GM03348 (cell line): Measurements from ENCODE around the gene SLCO3A1.
A peak's percentile ranks its signal among the peaks of the same experiment; 100 is the strongest.
"Not testable (repeated sequence)": the region's sequence is repeated elsewhere in the genome, so short reads cannot be mapped to it uniquely, and the experiment has no call there.

Experiments used
- DNase-seq: peaks from one replicate; pipeline ENCODE4 v3.0.0; 2012; ENCODE audit warnings: low spot score

The SLCO3A1 gene

DNA sequence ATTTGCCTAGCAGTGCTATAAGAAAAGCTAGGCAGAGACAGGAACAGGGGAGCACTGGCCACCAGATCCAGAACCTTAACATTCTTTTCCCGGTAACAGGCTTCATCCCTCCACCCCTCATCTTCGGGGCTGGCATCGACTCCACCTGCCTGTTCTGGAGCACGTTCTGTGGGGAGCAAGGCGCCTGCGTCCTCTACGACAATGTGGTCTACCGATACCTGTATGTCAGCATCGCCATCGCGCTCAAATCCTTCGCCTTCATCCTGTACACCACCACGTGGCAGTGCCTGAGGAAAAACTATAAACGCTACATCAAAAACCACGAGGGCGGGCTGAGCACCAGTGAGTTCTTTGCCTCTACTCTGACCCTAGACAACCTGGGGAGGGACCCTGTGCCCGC, 309.1 kb downstream of the SLCO3A1 start:
- DNase-seq: no peak

- DNase-seq: peak; percentile 16
Observed at GRCh38 chr15:92163641-92164040, 310.1 kb downstream of the SLCO3A1 start.

DNA sequence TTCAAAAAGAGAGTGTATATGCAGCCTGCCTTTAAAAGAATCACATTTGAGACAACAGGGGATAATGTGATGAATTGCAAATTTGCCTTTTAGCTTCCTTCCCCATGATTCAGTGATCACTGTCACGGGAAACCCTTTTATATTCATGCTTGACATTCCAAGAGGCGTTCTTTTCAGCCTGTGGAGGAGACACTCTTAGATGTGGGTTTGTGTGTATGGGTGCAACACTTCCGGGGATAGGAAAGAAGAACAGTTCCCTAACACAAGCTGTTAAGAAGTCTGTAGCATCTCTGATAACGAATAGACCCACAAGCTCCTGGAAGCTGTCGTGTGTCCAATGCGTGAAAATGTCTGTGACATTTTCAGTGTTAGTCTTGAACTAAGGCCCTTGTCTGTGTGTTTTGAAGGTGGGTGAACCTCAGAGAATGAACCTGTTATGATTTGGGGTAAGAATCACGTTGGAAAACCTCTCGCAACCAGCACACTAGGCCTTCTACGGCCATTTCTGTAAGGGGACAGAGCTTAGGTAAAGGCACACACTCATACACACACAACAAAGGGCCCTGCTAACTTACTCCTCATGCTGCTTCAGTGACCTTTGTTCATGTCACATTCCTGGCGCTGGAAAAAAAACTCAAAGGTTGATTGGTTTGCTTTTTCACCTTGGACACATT, 311.0 kb downstream of the SLCO3A1 start:
- DNase-seq: peak; percentile 40

DNA sequence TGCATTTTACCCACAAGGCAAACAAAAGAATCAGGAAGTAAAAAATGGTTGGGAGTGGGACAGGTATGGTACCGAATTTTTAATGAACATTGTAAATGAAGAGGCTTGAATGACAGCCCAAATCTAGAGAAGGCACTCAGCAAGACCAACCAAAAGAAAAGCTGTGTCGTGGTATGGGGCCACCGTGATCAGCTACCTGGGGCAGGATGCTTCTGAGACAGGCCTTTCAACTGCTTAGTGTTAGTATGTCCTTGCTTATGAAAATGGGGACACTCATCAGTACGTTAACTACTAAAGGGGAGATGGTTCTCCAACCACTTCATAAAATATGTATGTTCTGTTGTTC, 311.5 kb downstream of the SLCO3A1 start:
- no peak for DNase-seq

GRCh38 chr15:92166029-92166428, 312.5 kb downstream of the SLCO3A1 start:
- no peak for DNase-seq

DNA sequence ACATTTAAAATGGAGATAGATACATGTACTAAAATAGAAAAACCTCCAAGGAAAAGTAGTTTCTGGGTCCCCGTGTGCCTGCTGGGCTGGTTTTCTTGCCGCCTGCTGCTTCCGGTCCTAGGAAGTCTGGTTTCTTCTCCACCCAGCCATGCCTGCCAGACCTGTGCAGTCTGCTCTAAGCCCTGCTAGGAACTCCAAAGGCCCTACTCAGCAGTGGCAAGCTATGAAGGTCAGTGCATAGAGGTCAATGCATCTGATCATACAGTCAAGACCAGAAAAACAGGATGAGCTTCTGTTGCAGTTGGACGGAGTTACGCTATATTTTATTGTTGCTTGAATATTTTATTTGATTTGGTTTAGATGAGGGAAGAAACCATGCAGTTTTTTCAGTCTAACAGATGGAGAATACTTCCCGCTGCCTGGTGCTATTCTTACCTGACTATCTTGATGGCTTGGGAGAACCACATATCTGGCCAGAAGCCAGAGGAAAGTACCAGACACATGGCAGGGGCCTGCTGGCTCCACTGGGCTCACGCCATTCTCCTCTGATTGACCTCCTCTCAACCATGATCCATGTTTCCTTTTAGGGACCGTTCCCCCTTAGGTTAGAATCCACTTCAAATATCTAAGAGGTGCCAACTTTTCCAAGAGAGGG, 313.4 kb downstream of the SLCO3A1 start:
- no peak for DNase-seq

GRCh38 chr15:92167451-92167850, 313.9 kb downstream of the SLCO3A1 start:
- no peak for DNase-seq

- DNase-seq: no peak
Observed at GRCh38 chr15:92168066-92168683, 314.7 kb downstream of the SLCO3A1 start.

- DNase-seq: no peak
Observed at GRCh38 chr15:92170897-92171296, 317.4 kb downstream of the SLCO3A1 start.

GRCh38 chr15:92178911-92179310, 325.4 kb downstream of the SLCO3A1 start:
- no peak for DNase-seq

DNA sequence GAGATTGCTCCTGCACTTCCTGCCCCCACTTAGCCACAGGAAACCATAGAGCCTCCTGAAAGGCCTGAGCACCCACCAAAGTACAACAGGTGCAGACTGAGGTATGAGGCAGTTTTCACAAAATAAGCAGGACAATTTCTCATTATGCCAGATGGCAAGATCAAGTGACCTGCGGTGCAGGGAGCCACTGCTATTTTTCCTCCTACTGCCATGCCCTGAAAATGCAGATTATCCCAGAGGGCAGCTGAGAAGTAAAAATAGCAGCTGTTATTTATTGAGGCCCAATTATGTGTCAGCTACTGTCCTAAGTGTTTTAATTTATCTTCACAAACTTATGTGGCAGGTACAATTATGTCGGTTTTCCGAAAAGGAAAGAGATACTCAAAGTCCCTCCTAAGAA, 330.6 kb downstream of the SLCO3A1 start:
- DNase-seq: no peak

DNA sequence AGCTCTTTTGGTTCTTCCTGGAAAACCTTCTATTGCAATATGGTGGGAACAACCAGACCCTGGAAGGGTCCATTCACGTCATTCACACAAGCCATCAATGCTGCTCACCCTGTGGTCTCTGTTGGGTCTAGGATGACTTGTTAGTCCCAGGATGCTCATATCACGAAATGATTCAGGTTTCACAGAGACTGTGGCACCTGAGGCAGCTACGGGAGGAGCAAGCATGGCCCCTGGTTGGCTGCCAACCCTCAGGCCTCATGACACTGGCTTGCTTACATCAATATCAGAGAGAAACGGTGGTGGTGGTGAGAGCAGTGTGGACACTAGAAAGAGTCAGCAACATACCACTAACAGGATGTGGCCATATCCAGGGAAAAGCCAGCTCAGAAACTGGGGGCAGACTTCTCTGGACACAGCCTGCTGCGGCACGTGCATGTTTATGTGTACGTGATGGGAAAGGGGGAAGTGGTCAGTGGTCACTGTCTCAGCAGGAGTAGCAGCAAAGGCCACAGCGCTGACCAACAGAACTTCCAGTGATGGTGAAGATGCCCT, 331.2 kb downstream of the SLCO3A1 start:
- no peak for DNase-seq

DNA sequence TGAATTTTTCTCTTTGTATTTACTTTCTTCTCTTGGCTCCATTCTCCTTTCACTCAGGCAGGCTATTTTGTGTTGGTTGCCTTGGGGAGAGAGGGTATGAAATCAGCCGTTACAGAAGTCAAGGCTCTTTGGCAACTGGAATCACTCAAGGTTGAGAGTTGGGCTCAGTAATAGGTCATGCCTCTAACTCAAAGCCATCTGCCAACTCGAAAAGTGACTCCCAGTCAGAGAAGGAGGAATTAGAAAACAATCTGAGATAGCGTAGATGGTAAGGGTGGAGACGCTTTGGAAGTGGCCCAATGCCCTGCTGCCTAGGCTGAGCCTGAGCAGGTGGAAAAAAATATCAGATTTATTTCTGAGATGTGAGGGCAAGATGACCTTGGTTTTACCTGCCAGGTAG, 334.5 kb downstream of the SLCO3A1 start:
- no peak for DNase-seq

DNA sequence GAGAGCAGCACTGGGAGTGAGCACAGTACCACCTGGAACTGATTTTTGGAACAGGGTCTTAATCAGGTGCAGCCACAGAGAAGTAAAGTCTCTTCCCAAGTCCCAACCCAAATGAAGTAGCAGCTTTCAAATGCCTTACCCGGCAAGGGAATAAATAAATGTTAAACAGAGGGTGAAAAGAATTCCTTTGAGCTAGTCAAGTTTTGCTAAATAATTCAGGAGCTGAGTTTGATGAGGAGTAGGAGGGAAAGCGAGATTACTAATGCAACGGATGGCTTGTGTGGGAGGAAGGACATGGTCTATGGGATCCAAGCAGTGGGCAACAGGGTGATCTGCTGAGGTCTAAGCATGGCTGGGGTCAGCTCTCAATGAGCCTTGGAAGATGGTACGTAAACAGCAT, 335.7 kb downstream of the SLCO3A1 start:
- DNase-seq: no peak

- no peak for DNase-seq
Observed at GRCh38 chr15:92195241-92195640, 341.7 kb downstream of the SLCO3A1 start.

DNA sequence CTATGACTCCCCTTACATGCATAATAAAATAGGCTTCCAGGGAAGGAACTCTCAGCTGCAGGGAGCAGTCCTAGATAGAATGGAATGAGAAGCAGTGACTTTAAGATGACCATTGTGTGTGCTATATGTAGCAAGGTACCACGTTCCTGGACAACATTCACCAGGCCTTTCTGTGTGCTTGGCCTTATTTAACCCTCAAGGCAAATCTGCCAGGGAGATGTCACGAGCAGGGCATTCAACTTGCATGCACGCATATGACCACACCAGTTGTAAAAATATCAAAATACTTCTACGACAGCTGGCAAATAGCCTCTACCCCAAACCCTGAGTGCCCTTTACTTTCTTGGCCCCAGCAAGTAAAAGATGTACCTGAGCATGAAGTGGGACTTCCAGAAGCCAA, 342.8 kb downstream of the SLCO3A1 start:
- DNase-seq: no peak

GRCh38 chr15:92197746-92198145, 344.2 kb downstream of the SLCO3A1 start:
- DNase-seq: no peak

- DNase-seq: no peak
Observed at GRCh38 chr15:92200891-92201290, 347.4 kb downstream of the SLCO3A1 start.

DNA sequence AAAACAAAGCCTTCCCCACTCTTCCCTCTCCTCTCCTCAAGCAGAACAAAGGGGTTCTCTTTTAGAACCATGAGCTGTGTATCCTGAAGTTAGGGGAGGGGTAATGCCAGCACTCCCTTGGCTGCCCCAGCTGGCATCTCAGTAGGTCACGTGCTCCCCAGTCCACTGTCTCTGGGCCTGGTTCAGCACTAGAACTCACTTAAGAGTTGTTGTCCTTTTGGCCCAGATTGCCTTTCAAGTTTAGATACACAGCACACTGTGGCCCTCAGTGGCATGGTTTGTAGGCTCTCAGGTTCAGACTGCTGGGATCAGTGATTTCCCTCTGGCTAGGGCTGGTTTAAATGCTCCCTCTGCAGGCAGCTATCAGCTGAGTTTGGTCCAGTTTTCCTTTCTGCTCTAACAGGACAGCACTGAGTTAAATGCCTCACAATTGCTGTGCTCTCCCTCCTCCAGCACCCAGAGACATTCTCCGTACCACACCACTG, 351.8 kb downstream of the SLCO3A1 start:
- no peak for DNase-seq

GRCh38 chr15:92207601-92208000, 354.1 kb downstream of the SLCO3A1 start:
- not testable (repeated sequence) for DNase-seq
